COLO668 (cell line): ENCODE measurements around the gene PDLIM3.
"Not testable (repeated sequence)": the region's sequence is repeated elsewhere in the genome, so short reads cannot be mapped to it uniquely, and the experiment has no call there.

ENCODE experiments used
- DNase-seq: peaks from one replicate; lab custom pipeline; 2025; ENCODE audit not compliant: unreplicated experiment; lab: John Stamatoyannopoulos, UW

The PDLIM3 gene

GRCh38 chr4:185534866-185535611, at the start of gene PDLIM3:
PDLIM3 (minus strand) TSS chr4:185535507; CDS start chr4:185535434, 73 bp downstream.
- peak; percentile 70 for DNase-seq

- DNase-seq, result no peak
Observed at GRCh38 chr4:185583813-185584212, 48.5 kb upstream of the PDLIM3 start.

- no peak for DNase-seq
Observed at GRCh38 chr4:185582651-185583400, 47.5 kb upstream of the PDLIM3 start.

- peak; percentile 21 for DNase-seq
Observed at GRCh38 chr4:185580699-185581098, 45.4 kb upstream of the PDLIM3 start.

GRCh38 chr4:185578284-185578683, 43.0 kb upstream of the PDLIM3 start:
- DNase-seq, result no peak

GRCh38 chr4:185576962-185577950, 41.9 kb upstream of the PDLIM3 start:
- DNase-seq, result no peak

GRCh38 chr4:185576314-185576961, 41.1 kb upstream of the PDLIM3 start:
- no peak for DNase-seq

- peak; percentile 66 for DNase-seq
Observed at GRCh38 chr4:185573651-185574199, 38.4 kb upstream of the PDLIM3 start.

GRCh38 chr4:185570727-185571126, 35.4 kb upstream of the PDLIM3 start:
- DNase-seq, result no peak

GRCh38 chr4:185567381-185568376, 32.4 kb upstream of the PDLIM3 start:
- no peak for DNase-seq

- DNase-seq, result no peak
Observed at GRCh38 chr4:185566972-185567371, 31.7 kb upstream of the PDLIM3 start.

GRCh38 chr4:185566425-185566824, 31.1 kb upstream of the PDLIM3 start:
- no peak for DNase-seq

GRCh38 chr4:185565696-185566095, 30.4 kb upstream of the PDLIM3 start:
- DNase-seq, result no peak

GRCh38 chr4:185564349-185564748, 29.0 kb upstream of the PDLIM3 start:
- no peak for DNase-seq

- no peak for DNase-seq
Observed at GRCh38 chr4:185562531-185562930, 27.2 kb upstream of the PDLIM3 start.

GRCh38 chr4:185560316-185560715, 25.0 kb upstream of the PDLIM3 start:
- no peak for DNase-seq

GRCh38 chr4:185559915-185560281, 24.6 kb upstream of the PDLIM3 start:
- peak; percentile 38 for DNase-seq

- not testable (repeated sequence) for DNase-seq
Observed at GRCh38 chr4:185559251-185559914, 24.1 kb upstream of the PDLIM3 start.
